CD14-positive monocyte (primary cell): ENCODE measurements around the gene EML4. TPM values are rescaled to one million over a fixed set of nuclear protein-coding genes. Genes with fewer than 3 reads are reported as not detected.
A peak's percentile ranks its signal among the peaks of the same experiment; 100 is the strongest.

Experiments
- DNase-seq, 3 donors: peaks; one replicate each; pipeline ENCODE4 v3.0.0-alpha.2; 2011 to 2022
- H2AFZ ChIP-seq: 2 replicates; pipeline ENCODE4 v1.6.0; 2012; ENCODE audit warnings: mild to moderate bottlenecking, low read depth, low read length, inconsistent platforms; ENCODE audit not compliant: insufficient read depth, poor library complexity, severe bottlenecking
- H3K27ac ChIP-seq, 2 donors: 1 replicate in 1 of 2; 2 replicates in 1 of 2; pipeline ENCODE4 v1.5.1; 2012 to 2013; ENCODE audit warnings: low read length in 2 of 2, control low read depth in 1 of 2, inconsistent platforms in 1 of 2, low read depth in 1 of 2, mild to moderate bottlenecking in 1 of 2
- H3K27me3 ChIP-seq, 2 donors: one replicate each; pipeline versions ENCODE4 v1.6.0 to v1.6.1; 2011 to 2013; ENCODE audit warnings: low read length in 2 of 2; ENCODE audit not compliant: control insufficient read depth in 2 of 2, insufficient read depth in 2 of 2
- H3K36me3 ChIP-seq, 2 donors: replicated peaks in 1 of 2; 1 replicate in 1 of 2; 2 replicates in 1 of 2; pipeline versions ENCODE4 v1.5.1 to v1.6.1; 2012 to 2013; ENCODE audit warnings: low read length in 2 of 2, control low read depth in 1 of 2, inconsistent platforms in 1 of 2, mild to moderate bottlenecking in 1 of 2; ENCODE audit not compliant: insufficient read depth in 2 of 2, control insufficient read depth in 1 of 2
- H3K4me1 ChIP-seq, 2 donors: 1 replicate in 1 of 2; 2 replicates in 1 of 2; pipeline versions ENCODE4 v1.5.1 to v1.6.1; 2012 to 2013; ENCODE audit warnings: low read length in 2 of 2, control low read depth in 1 of 2, inconsistent platforms in 1 of 2, mild to moderate bottlenecking in 1 of 2, moderate library complexity in 1 of 2; ENCODE audit not compliant: insufficient read depth in 2 of 2, control insufficient read depth in 1 of 2
- H3K4me2 ChIP-seq: replicated peaks from 2 replicates; pipeline ENCODE3; 2012; ENCODE audit warnings: low read length, moderate library complexity, mild to moderate bottlenecking; ENCODE audit not compliant: poor library complexity, severe bottlenecking; ENCODE audit errors: extremely low read depth
- H3K4me3 ChIP-seq, 3 experiments: fragments of 200-600 bp in 1 of 3; sonication (generic) in 1 of 3; replicated peaks in 1 of 3; 1 replicate in 2 of 3; 2 replicates in 1 of 3; pipeline ENCODE4 v1.5.1; 2011 to 2013; ENCODE audit warnings: low read length in 3 of 3, mild to moderate bottlenecking in 3 of 3, control low read depth in 2 of 3, low read depth in 2 of 3, inconsistent platforms in 1 of 3, moderate library complexity in 1 of 3
- H3K79me2 ChIP-seq: 2 replicates; pipeline ENCODE4 v1.6.0; 2012; ENCODE audit warnings: mild to moderate bottlenecking, control low read depth, inconsistent platforms, low read length, moderate library complexity; ENCODE audit not compliant: insufficient read depth
- H3K9ac ChIP-seq: 2 replicates; pipeline ENCODE4 v1.6.0; 2017; ENCODE audit warnings: low read length, mild to moderate bottlenecking; ENCODE audit not compliant: insufficient read depth, poor library complexity, severe bottlenecking
- H3K9me3 ChIP-seq, 2 donors: replicated peaks in 1 of 2; 1 replicate in 1 of 2; 2 replicates in 1 of 2; pipeline versions ENCODE4 v1.5.1 to v1.6.1; 2012 to 2013; ENCODE audit warnings: low read length in 2 of 2, control low read depth in 1 of 2; ENCODE audit not compliant: control insufficient read depth in 1 of 2, insufficient read depth in 1 of 2
- H4K20me1 ChIP-seq: 2 replicates; pipeline ENCODE4 v1.6.0; 2012; ENCODE audit warnings: mild to moderate bottlenecking, low read length, control low read depth, moderate library complexity; ENCODE audit not compliant: insufficient read depth
- H3K27ac Mint-ChIP-seq, 7 donors: one replicate each; pipeline ENCODE4 v1.8.0; 2020; ENCODE audit warnings: mild to moderate bottlenecking in 7 of 7, mixed read lengths in 7 of 7, moderate library complexity in 6 of 7, inconsistent platforms in 2 of 7
- H3K27me3 Mint-ChIP-seq, 3 donors: one replicate each; pipeline ENCODE4 v1.8.0; 2021 to 2022; ENCODE audit warnings: low read depth in 3 of 3, mild to moderate bottlenecking in 3 of 3, mixed read lengths in 3 of 3, moderate library complexity in 3 of 3, inconsistent platforms in 1 of 3
- H3K36me3 Mint-ChIP-seq, 2 donors: one replicate each; pipeline ENCODE4 v1.8.0; 2020; ENCODE audit warnings: mixed read lengths in 2 of 2, inconsistent platforms in 1 of 2, mild to moderate bottlenecking in 1 of 2
- H3K4me1 Mint-ChIP-seq: one replicate; pipeline ENCODE4 v1.8.0; 2020; ENCODE audit warnings: mild to moderate bottlenecking, mixed read lengths
- H3K4me3 Mint-ChIP-seq, 2 donors: one replicate each; pipeline ENCODE4 v1.8.0; 2020; ENCODE audit warnings: mild to moderate bottlenecking in 2 of 2, mixed read lengths in 2 of 2, moderate library complexity in 1 of 2
- H3K9me3 Mint-ChIP-seq, 7 donors: one replicate each; pipeline ENCODE4 v1.8.0; 2020 to 2022; ENCODE audit warnings: mixed read lengths in 7 of 7, mild to moderate bottlenecking in 6 of 7, moderate library complexity in 6 of 7, inconsistent platforms in 2 of 7
- CTCF ChIP-seq: fragments of 200-600 bp; IDR thresholded peaks from one replicate; pipeline ENCODE4 v1.8.0; 2022; ENCODE audit warnings: antibody characterized with exemption, mild to moderate bottlenecking
- WGBS: methylation state at CpG from one replicate; pipeline ENCODE4 v1.1.5; 2013; ENCODE audit warnings: missing lambda C conversion rate; ENCODE audit not compliant: insufficient coverage; 5-methylcytosine and 5-hydroxymethylcytosine counted together
- intact Hi-C, 2 donors: fragments of 100-400 bp; cut with micrococcal nuclease; formaldehyde crosslinking; loops; one replicate each; pipeline versions ENCODE4 v1.15.0 to v1.15.1; 2023
- polyA plus RNA-seq, 3 donors: library from polyadenylated mRNA; depleted of rRNA in 1 of 3; unstranded in 2 of 3; stranded (reverse) in 1 of 3; fragments of 300-500 nt in 2 of 3; fragments of >200 nt in 1 of 3; fragmentation: Illumina TruSeq in 2 of 3; gene quantifications; 1 replicate in 2 of 3; 2 replicates in 1 of 3; pipeline ENCODE4 v1.2.3, GENCODE V29; 2012 to 2021

EML4 gene
- polyA plus RNA-seq, 3 donors: 11.5 to 24.3 (median 15.0) TPM

GRCh38 chr2:42315844-42316470 is 146.8 kb downstream of the EML4 start:
- intact Hi-C loops: no loop called here
- H3K4me1 ChIP-seq: peaks cover 15 to 19% of the 10 kb centered on the region in 2 donors
- H3K79me2 ChIP-seq: no peaks in the 10 kb centered on the region
- H3K27ac ChIP-seq: peak overlapping the region in 1 of 2 donors; percentile 46
- Mint-ChIP-seq H3K4me1 (peaks cover 25% of the 10 kb centered on the region), H3K36me3 (peaks cover 36 to 40% of the 10 kb centered on the region in 2 donors), H3K4me3 (no peak overlapping the region), H3K27ac (peak overlapping the region in 1 of 7 donors; percentile 23), H3K9me3 (no peaks in the 10 kb centered on the region), H3K27me3 (no peaks in the 10 kb centered on the region)
- no CpG with 5 or more reads among the region's 6 CpGs for WGBS
- H4K20me1 ChIP-seq: no peaks in the 10 kb centered on the region
- no peak overlapping the region for H3K4me3 ChIP-seq
- peaks cover 38 to 48% of the 10 kb centered on the region in 2 donors for H3K36me3 ChIP-seq
- H3K27me3 ChIP-seq: no peaks in the 10 kb centered on the region
- no peaks in the 10 kb centered on the region for H3K9me3 ChIP-seq
- no peak for TF ChIP-seq CTCF
- no peak overlapping the region for H3K9ac ChIP-seq
- no peak overlapping the region for H2AFZ ChIP-seq
- no peak for DNase-seq
- no peak overlapping the region for H3K4me2 ChIP-seq

GRCh38 chr2:42316910-42317309 is 147.8 kb downstream of the EML4 start:
- Histone ChIP-seq H3K9me3 (no peaks in the 10 kb centered on the region), H3K79me2 (no peaks in the 10 kb centered on the region), H3K36me3 (peaks cover 39 to 56% of the 10 kb centered on the region in 2 donors), H3K27ac (peak overlapping the region in 1 of 2 donors; percentile 28), H3K4me1 (peaks cover 15 to 19% of the 10 kb centered on the region in 2 donors), H3K4me3 (no peak overlapping the region), H2AFZ (no peak overlapping the region), H3K4me2 (no peak overlapping the region), H3K27me3 (no peaks in the 10 kb centered on the region), H3K9ac (no peak overlapping the region), H4K20me1 (no peaks in the 10 kb centered on the region)
- WGBS: no CpG with 5 or more reads among the region's 3 CpGs
- Mint-ChIP-seq H3K4me3 (no peak overlapping the region), H3K27ac (peak overlapping the region in 1 of 7 donors; percentile 69), H3K4me1 (peaks cover 25% of the 10 kb centered on the region), H3K27me3 (no peaks in the 10 kb centered on the region), H3K36me3 (peaks cover 36 to 47% of the 10 kb centered on the region in 2 donors), H3K9me3 (no peaks in the 10 kb centered on the region)
- intact Hi-C loops: no loop called here
- no peak for TF ChIP-seq CTCF
- no peak for DNase-seq
